Omental fat pad (tissue), 4 donors: Measurements from ENCODE around the gene LHPP. TPM values are rescaled to one million over a fixed set of nuclear protein-coding genes. Genes with fewer than 3 reads are reported as not detected.

ENCODE experiments used
- ATAC-seq: fragments of 150-250 bp; one replicate; pipeline ENCODE4 v1.9.1; 2016; ENCODE audit warnings: mild to moderate bottlenecking, moderate library complexity; ENCODE audit not compliant: low FRiP score
- DNase-seq: peaks from one replicate; pipeline ENCODE4 v3.0.0-alpha.2; 2019; ENCODE audit warnings: low spot score
- total RNA-seq, 4 donors: library from RNA; depleted of rRNA; stranded (reverse); fragments of >200 nt; gene quantifications; one replicate each; pipeline ENCODE4 v1.1.0, GENCODE V29; 2016
- TF ChIP-seq, protein P1 (sequence below), 3 donors: fragments of 450-650 bp; IDR thresholded peaks; one replicate each; pipeline ENCODE4 v1.5.1; 2016 to 2017; ENCODE audit warnings: antibody characterized with exemption in 3 of 3, mild to moderate bottlenecking in 3 of 3, moderate library complexity in 2 of 3

The LHPP gene
- total RNA-seq, 4 donors from 2014 or later = 10.1 to 16.2 (median 13.7) TPM

DNA sequence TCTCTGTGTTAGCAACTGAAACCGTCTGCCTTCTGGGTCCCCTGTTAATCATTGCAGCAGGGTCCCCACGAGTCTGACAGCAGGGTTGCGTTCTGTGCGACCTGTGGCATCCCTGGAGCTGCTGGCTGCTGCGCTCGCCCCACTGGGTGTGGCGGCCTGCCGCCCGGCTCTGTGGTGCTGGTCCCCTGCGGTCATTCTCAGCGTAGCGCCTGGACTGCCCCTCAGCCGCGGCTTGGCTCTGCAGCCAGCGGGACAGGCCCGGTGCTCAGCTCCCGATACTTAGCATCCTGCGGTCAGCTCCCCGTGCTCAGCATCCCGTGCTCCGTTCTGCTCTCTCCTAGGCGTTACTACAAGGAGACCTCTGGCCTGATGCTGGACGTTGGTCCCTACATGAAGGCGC lies 35.0 kb downstream of the LHPP start:
- DNase-seq = no peak
- TF ChIP-seq, protein P1, sequence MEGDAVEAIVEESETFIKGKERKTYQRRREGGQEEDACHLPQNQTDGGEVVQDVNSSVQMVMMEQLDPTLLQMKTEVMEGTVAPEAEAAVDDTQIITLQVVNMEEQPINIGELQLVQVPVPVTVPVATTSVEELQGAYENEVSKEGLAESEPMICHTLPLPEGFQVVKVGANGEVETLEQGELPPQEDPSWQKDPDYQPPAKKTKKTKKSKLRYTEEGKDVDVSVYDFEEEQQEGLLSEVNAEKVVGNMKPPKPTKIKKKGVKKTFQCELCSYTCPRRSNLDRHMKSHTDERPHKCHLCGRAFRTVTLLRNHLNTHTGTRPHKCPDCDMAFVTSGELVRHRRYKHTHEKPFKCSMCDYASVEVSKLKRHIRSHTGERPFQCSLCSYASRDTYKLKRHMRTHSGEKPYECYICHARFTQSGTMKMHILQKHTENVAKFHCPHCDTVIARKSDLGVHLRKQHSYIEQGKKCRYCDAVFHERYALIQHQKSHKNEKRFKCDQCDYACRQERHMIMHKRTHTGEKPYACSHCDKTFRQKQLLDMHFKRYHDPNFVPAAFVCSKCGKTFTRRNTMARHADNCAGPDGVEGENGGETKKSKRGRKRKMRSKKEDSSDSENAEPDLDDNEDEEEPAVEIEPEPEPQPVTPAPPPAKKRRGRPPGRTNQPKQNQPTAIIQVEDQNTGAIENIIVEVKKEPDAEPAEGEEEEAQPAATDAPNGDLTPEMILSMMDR (IDR thresholded peaks at IDR 0.05) = no peak
- ATAC-seq = no peak

DNA sequence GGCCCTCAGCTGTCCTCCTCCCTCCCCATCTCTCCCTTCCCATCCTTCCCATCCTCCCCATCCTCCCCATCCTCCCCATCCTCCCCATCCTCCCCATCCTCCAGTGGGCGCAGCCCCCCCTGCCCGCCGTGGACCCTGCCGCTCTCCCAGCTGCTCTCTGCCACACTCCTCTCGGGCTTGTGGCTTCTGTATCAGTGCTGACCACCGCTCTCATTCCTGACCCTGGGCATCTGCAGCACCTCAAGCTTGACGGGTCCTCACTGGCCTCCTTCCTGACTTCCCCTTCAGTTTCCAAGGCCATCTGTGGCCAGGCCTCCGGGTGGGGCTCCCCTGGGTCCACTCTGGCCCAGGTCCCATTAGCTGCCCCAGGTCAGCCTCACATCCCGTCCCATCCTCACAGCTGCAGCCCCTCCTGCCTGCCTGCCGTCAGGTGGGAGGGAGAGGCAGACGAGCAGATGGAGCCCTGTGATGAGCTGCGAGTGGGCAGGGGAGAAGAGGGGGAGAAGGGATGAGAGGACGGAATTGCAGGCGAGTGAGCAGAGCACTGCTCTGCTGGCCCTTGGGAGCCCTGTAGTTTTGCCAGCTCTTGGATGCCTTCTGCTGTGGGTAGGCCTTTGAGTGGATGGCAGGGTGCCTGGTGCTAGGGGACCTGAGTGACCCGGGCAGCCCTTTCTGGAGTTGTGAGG lies 35.7 kb downstream of the LHPP start:
- TF ChIP-seq, protein P1 (IDR thresholded peaks at IDR 0.05) = no peak
- ATAC-seq = no peak
- no peak for DNase-seq

DNA sequence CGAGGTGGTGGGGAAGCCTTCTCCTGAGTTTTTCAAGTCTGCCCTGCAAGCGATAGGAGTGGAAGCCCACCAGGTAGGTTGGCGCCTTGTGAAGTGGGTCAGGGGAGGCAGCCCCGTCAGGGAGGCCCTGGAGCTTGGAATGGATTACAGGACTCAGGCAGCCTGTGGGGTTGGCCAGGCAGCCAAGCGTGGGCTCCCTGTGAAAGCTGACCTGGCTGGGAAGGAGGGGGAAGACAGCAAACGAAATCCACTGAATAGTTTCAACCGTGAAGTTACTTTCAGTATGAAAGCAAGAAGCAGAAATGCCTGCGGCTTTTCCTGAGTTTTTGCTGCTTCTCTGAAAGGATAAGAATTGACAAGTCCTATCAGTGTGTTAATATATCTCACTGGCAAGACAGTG lies 36.4 kb downstream of the LHPP start:
- TF ChIP-seq, protein P1 (IDR thresholded peaks at IDR 0.05) = no peak
- ATAC-seq = no peak
- no peak for DNase-seq

DNA sequence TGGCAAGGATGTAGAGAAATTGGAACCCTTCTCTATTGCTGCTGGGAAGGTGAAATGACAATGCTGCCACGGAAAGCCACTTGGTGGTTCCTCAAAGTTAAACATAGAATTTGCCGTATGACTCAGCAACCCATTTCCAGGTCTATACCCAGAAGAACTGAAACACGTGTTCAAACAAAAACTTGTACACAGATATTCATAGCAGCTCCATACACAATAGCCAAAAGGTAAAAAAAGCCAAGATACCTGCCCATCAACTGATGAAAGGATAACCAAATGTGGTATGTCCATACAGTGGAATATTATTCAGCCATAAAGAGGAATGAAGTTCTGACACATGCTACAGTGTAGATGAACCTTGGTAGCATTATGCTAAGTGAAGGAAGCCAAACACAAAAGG lies 39.1 kb downstream of the LHPP start:
- no peak for DNase-seq
- no peak for ATAC-seq
- TF ChIP-seq, protein P1 (IDR thresholded peaks at IDR 0.05) = no peak

DNA sequence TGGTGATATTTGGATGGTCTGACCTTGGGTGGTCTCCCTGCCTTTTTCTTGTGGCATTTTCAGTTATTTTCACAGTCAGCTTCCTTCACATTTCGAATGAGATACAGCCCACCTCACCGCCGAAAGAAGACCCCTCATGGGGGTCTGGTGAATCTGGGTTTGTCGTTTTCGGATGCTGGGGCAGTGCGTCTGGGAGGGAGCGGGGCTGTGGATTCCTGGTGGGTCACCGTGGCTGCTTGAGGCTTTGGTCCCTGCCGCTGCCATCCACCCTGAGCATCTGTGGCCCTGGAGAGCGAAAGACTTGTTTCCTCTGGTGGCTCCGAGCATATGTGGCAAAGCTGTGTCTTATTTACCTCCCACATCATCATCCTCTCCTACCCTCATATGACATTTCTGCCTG lies 43.1 kb downstream of the LHPP start:
- TF ChIP-seq, protein P1 (IDR thresholded peaks at IDR 0.05) = no peak
- DNase-seq (no peak), ATAC-seq (no peak)

DNA sequence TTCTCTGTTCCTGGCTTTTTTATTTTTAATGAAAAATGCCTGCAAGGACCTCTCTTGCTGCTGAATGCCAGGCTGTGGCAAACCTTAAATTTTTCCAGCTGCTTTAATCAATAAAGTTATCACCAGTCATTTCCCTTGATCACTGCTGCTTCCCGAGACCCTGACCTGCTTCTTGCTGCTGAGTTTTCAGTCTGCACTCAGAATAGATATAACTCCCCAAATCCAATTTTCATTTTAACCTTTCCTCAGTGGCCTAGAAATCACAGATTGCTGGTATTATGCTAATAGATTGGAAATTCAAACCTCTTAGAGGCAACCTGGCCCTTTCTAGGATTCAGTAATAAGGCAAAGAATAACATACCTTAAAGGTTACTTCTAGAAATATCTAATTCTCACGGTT lies 43.7 kb downstream of the LHPP start:
- TF ChIP-seq, protein P1 (IDR thresholded peaks at IDR 0.05) = no peak
- ATAC-seq (no peak), DNase-seq (no peak)

DNA sequence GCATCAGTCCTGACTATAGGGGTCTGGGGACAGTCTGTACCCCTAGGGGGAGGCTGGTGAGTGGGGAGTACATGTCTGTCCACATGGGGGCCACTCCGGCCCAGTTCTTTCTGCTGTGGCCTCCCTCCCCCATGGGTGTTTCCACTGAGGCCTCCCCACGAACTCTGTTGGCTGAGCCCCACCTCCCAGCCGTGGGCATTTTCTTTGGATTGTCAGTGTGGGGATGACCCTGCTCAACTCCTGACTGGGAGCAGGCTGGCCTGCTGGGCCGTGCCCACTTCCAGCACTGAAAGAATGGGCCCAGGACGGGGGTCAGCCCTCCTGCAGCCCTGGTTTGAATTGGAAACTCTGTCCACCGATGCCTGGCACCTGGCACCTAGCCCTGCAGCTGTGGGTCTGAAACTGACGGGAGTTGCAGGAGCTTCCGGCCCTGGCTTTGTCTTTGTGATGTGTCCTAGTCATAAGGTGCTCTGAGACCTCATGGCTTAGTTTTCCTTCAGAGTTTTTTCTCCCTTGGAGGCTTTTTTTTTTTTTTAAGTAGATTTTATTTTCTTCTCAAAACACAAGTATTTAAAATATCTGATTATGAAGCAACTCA lies 46.5 kb downstream of the LHPP start:
- ATAC-seq = no peak
- TF ChIP-seq, protein P1 (IDR thresholded peaks at IDR 0.05) = no peak
- no peak for DNase-seq
